Measurements from ENCODE around the gene LIPA. TPM values are rescaled to one million over a fixed set of nuclear protein-coding genes. Genes with fewer than 3 reads are reported as not detected.

Gene LIPA
- total and polyA plus RNA-seq, 11 donors = 4.8 to 127 (median 18.8) TPM

GRCh38 chr10:89207801-89208551 is 43.6 kb downstream of the LIPA start:
- H3K27ac ChIP-seq = peak overlapping the region; percentile 75 to 92 (median 84)

GRCh38 chr10:89207181-89207800 is 44.3 kb downstream of the LIPA start, which contains the start of gene CH25H:
TSS of gene CH25H (minus strand) at chr10:89207317. CDS start at chr10:89207292, 25 bp downstream.
- Histone ChIP-seq H3K4me1 (peaks cover 0 to 25% (median 11%) of the 10 kb centered on the region in 12 donors), H3K27me3 (peaks cover 0 to 36% (median 0%) of the 10 kb centered on the region in 9 donors), H3K27ac (peak within 1 kb of the TSS; percentile 75 to 92 (median 84)), H3K36me3 (no peaks in the 10 kb centered on the region), H3K9me3 (no peaks in the 10 kb centered on the region), H3K4me3 (peak within 1 kb of the TSS; percentile 25 to 68 (median 57))
- 1 to 3% (median 1%) methylated on average over 18 to 28 of the region's 28 CpGs for WGBS, 4 donors
- ATAC-seq = peak; percentile 70 to 93 (median 89)
- DNase-seq = peak; percentile 79 to 86 (median 84)
- TF ChIP-seq CTCF (IDR thresholded peaks at IDR 0.05) = no peak
- peak in 1 of 2 donors; percentile 36 for TF ChIP-seq POLR2A (IDR thresholded peaks at IDR 0.05)
- intact Hi-C loops (cut with DNase I) = loop anchor here in 4 of 10 donors (5.0 to 10.0 kb wide), 4 partner anchors 92 to 125 kb away; no protein-coding TSS in a partner anchor

More at GRCh38 chr10:89207801-89208551, 43.6 kb downstream of the LIPA start:
- no peaks in the 10 kb centered on the region for H3K9me3 ChIP-seq
- ATAC-seq (peak; percentile 60 to 76 (median 71)), DNase-seq (peak; percentile 69 to 80 (median 71))
- TF ChIP-seq POLR2A (IDR thresholded peaks at IDR 0.05) (no peak), CTCF (IDR thresholded peaks at IDR 0.05) (no peak)
- peak overlapping the region; percentile 25 to 68 (median 57) for H3K4me3 ChIP-seq
- H3K36me3 ChIP-seq = no peaks in the 10 kb centered on the region
- peaks cover 0 to 36% (median 0%) of the 10 kb centered on the region in 9 donors for H3K27me3 ChIP-seq
- H3K4me1 ChIP-seq = peaks cover 0 to 25% (median 11%) of the 10 kb centered on the region in 12 donors
- 4 to 19% (median 7%) methylated on average over 21 to 60 of the region's 60 CpGs for WGBS, 4 donors
- intact Hi-C loops (cut with DNase I) = loop anchor here in 5 of 10 donors (2.0 to 10.0 kb wide), 5 partner anchors 93 to 175 kb away; no protein-coding TSS in a partner anchor

GRCh38 chr10:89206402-89207180 is 45.0 kb downstream of the LIPA start:
- ATAC-seq (peak; percentile 43 to 67 (median 54)), DNase-seq (peak in 4 of 5 donors; percentile 31 to 60 (median 40))
- peak overlapping the region; percentile 25 to 68 (median 57) for H3K4me3 ChIP-seq
- no peaks in the 10 kb centered on the region for H3K9me3 ChIP-seq
- no peak for TF ChIP-seq POLR2A (IDR thresholded peaks at IDR 0.05)
- TF ChIP-seq CTCF (IDR thresholded peaks at IDR 0.05) = no peak
- H3K36me3 ChIP-seq = no peaks in the 10 kb centered on the region
- H3K27me3 ChIP-seq = peaks cover 0 to 36% (median 0%) of the 10 kb centered on the region in 9 donors
- H3K4me1 ChIP-seq = peaks cover 0 to 25% (median 11%) of the 10 kb centered on the region in 12 donors
- WGBS, 4 donors = 10 to 19% (median 12%) methylated on average over 40 to 42 of the region's 42 CpGs
- H3K27ac ChIP-seq = peak overlapping the region; percentile 75 to 92 (median 84)
- intact Hi-C loops (cut with DNase I) = loop anchor here in 4 of 10 donors (5.0 to 10.0 kb wide), 4 partner anchors 92 to 124 kb away; no protein-coding TSS in a partner anchor
